WTC11 (cell line): ENCODE results near the gene ABHD15. TPM values are rescaled to one million over a fixed set of nuclear protein-coding genes. Genes with fewer than 3 reads are reported as not detected.

Experiments used
- ATF1 ChIP-seq: sonication (generic); formaldehyde crosslinking; IDR thresholded peaks from 2 replicates; pipeline ENCODE4 v1.8.1; 2023; ENCODE audit warnings: mild to moderate bottlenecking, moderate library complexity, missing genetic modification reagents
- ATF3 ChIP-seq: sonication (generic); formaldehyde crosslinking; conservative IDR thresholded peaks from 2 replicates; pipeline ENCODE4 v1.8.1; 2022; ENCODE audit warnings: mild to moderate bottlenecking, missing genetic modification reagents
- CREB1 ChIP-seq: sonication (generic); formaldehyde crosslinking; IDR thresholded peaks from 2 replicates; pipeline ENCODE4 v1.8.0; 2023; ENCODE audit warnings: mild to moderate bottlenecking, missing genetic modification reagents
- CREM ChIP-seq: sonication (generic); formaldehyde crosslinking; IDR thresholded peaks from 2 replicates; pipeline ENCODE4 v1.8.1; 2022; ENCODE audit warnings: mild to moderate bottlenecking, missing genetic modification reagents, moderate library complexity
- ELF4 ChIP-seq: sonication (generic); formaldehyde crosslinking; IDR thresholded peaks from 2 replicates; pipeline ENCODE4 v1.8.1; 2022; ENCODE audit warnings: low read depth, mild to moderate bottlenecking, moderate library complexity, missing genetic modification reagents
- ERG ChIP-seq: fragments of 250-450 bp; sonication (Bioruptor Pico); IDR thresholded peaks from 2 replicates; pipeline ENCODE4 v1.8.0; 2021; ENCODE audit warnings: mild to moderate bottlenecking
- FOXK1 ChIP-seq: sonication (generic); formaldehyde crosslinking; IDR thresholded peaks from 2 replicates; pipeline ENCODE4 v1.8.0; 2022; ENCODE audit warnings: mild to moderate bottlenecking, moderate library complexity, missing genetic modification reagents
- GABPB1 ChIP-seq: sonication (generic); formaldehyde crosslinking; IDR thresholded peaks from 2 replicates; pipeline ENCODE4 v1.8.1; 2023; ENCODE audit warnings: mild to moderate bottlenecking, missing genetic modification reagents
- GRHL2 ChIP-seq: fragments of 250-450 bp; sonication (Bioruptor Pico); IDR thresholded peaks from 2 replicates; pipeline ENCODE4 v1.8.0; 2022; ENCODE audit warnings: mild to moderate bottlenecking, moderate library complexity; ENCODE audit not compliant: insufficient replicate concordance, severe bottlenecking
- IRF2 ChIP-seq: sonication (generic); formaldehyde crosslinking; IDR thresholded peaks from 2 replicates; pipeline ENCODE4 v1.8.0; 2022; ENCODE audit warnings: low read depth, missing genetic modification reagents, borderline replicate concordance
- KAT7 ChIP-seq: sonication (generic); formaldehyde crosslinking; IDR thresholded peaks from 2 replicates; pipeline ENCODE4 v1.8.1; 2023; ENCODE audit warnings: missing genetic modification reagents, mild to moderate bottlenecking, borderline replicate concordance
- NFE2L1 ChIP-seq: sonication (generic); formaldehyde crosslinking; IDR thresholded peaks from 2 replicates; pipeline ENCODE4 v1.8.1; 2023; ENCODE audit warnings: missing genetic modification reagents
- NFYB ChIP-seq: sonication (generic); formaldehyde crosslinking; conservative IDR thresholded peaks from 2 replicates; pipeline ENCODE4 v1.8.0; 2022; ENCODE audit warnings: low read depth, missing genetic modification reagents
- NR1H2 ChIP-seq: sonication (generic); formaldehyde crosslinking; IDR thresholded peaks from 2 replicates; pipeline ENCODE4 v1.9.0; 2021; ENCODE audit warnings: mild to moderate bottlenecking, moderate library complexity, missing genetic modification reagents
- RELA ChIP-seq: sonication (generic); formaldehyde crosslinking; IDR thresholded peaks from 2 replicates; pipeline ENCODE4 v1.8.1; 2022; ENCODE audit warnings: missing genetic modification reagents, mild to moderate bottlenecking, borderline replicate concordance
- SMAD3 ChIP-seq: sonication (generic); formaldehyde crosslinking; IDR thresholded peaks from 2 replicates; pipeline ENCODE4 v1.8.0; 2022; ENCODE audit warnings: missing genetic modification reagents, mild to moderate bottlenecking, borderline replicate concordance
- USF1 ChIP-seq: sonication (generic); formaldehyde crosslinking; IDR thresholded peaks from 2 replicates; pipeline ENCODE4 v1.8.0; 2022; ENCODE audit warnings: mild to moderate bottlenecking, missing genetic modification reagents
- ZBTB21 ChIP-seq: sonication (generic); formaldehyde crosslinking; IDR thresholded peaks from 2 replicates; pipeline ENCODE4 v1.8.1; 2023; ENCODE audit warnings: mild to moderate bottlenecking, missing genetic modification reagents, borderline replicate concordance
- ZNF263 ChIP-seq: sonication (generic); formaldehyde crosslinking; IDR thresholded peaks from 2 replicates; pipeline ENCODE4 v1.8.1; 2022; ENCODE audit warnings: low read depth, mild to moderate bottlenecking, moderate library complexity, missing genetic modification reagents
- ZNF416 ChIP-seq: fragments of 250-450 bp; sonication (Bioruptor Pico); IDR thresholded peaks from 2 replicates; pipeline ENCODE4 v1.9.0; 2021; ENCODE audit warnings: mild to moderate bottlenecking, inconsistent platforms
- ZNF532 ChIP-seq: fragments of 250-450 bp; sonication (Bioruptor Pico); IDR thresholded peaks from 2 replicates; pipeline ENCODE4 v1.9.0; 2021; ENCODE audit warnings: mild to moderate bottlenecking, borderline replicate concordance
- total RNA-seq: library from RNA; stranded (reverse); gene quantifications from 3 replicates; pipeline ENCODE4 v1.2.3, GENCODE V29; 2021
- TF ChIP-seq, protein P1 (sequence below): sonication (generic); formaldehyde crosslinking; conservative IDR thresholded peaks from 2 replicates; pipeline ENCODE4 v1.8.1; 2023; ENCODE audit warnings: mild to moderate bottlenecking, low read depth, missing genetic modification reagents, moderate library complexity
- TF ChIP-seq, protein P2 (sequence below): sonication (generic); formaldehyde crosslinking; IDR thresholded peaks from 2 replicates; pipeline ENCODE4 v1.8.1; 2022; ENCODE audit warnings: mild to moderate bottlenecking, moderate library complexity, missing genetic modification reagents
- TF ChIP-seq, protein P3 (sequence below): fragments of 200-600 bp; IDR thresholded peaks from 2 replicates; pipeline ENCODE4 v1.8.0; 2022; ENCODE audit warnings: antibody characterized with exemption

ABHD15 gene
- total RNA-seq, 1 experiment from 2014 or later, result 2.8 TPM

GRCh38 chr17:29591737-29592608 is 25.1 kb upstream of the ABHD15 start (continued):
- TF ChIP-seq, protein P1, sequence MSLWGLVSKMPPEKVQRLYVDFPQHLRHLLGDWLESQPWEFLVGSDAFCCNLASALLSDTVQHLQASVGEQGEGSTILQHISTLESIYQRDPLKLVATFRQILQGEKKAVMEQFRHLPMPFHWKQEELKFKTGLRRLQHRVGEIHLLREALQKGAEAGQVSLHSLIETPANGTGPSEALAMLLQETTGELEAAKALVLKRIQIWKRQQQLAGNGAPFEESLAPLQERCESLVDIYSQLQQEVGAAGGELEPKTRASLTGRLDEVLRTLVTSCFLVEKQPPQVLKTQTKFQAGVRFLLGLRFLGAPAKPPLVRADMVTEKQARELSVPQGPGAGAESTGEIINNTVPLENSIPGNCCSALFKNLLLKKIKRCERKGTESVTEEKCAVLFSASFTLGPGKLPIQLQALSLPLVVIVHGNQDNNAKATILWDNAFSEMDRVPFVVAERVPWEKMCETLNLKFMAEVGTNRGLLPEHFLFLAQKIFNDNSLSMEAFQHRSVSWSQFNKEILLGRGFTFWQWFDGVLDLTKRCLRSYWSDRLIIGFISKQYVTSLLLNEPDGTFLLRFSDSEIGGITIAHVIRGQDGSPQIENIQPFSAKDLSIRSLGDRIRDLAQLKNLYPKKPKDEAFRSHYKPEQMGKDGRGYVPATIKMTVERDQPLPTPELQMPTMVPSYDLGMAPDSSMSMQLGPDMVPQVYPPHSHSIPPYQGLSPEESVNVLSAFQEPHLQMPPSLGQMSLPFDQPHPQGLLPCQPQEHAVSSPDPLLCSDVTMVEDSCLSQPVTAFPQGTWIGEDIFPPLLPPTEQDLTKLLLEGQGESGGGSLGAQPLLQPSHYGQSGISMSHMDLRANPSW (CRISPR knock-in tag), result no peak
- TF ChIP-seq ZBTB21, result 0 out of 2 replicates have a peak, but pooled peaks have one; percentile 15
- no peak for TF ChIP-seq GRHL2 (CRISPR knock-in tag)
- peak; percentile 40 for TF ChIP-seq FOXK1 (CRISPR knock-in tag)
- no peak for TF ChIP-seq CREB1 (CRISPR knock-in tag)
- no peak for TF ChIP-seq KAT7 (CRISPR knock-in tag)
- no peak for TF ChIP-seq GABPB1 (CRISPR knock-in tag)
- TF ChIP-seq CREM (CRISPR knock-in tag), result peak; percentile 76; the same call in 1 of the 2 replicates
- no peak for TF ChIP-seq ATF3
- TF ChIP-seq NFYB (CRISPR knock-in tag), result no peak
- no peak for TF ChIP-seq RELA (CRISPR knock-in tag)
- TF ChIP-seq ATF1 (CRISPR knock-in tag), result no peak
- TF ChIP-seq ELF4 (CRISPR knock-in tag), result no peak
- TF ChIP-seq, protein P2, sequence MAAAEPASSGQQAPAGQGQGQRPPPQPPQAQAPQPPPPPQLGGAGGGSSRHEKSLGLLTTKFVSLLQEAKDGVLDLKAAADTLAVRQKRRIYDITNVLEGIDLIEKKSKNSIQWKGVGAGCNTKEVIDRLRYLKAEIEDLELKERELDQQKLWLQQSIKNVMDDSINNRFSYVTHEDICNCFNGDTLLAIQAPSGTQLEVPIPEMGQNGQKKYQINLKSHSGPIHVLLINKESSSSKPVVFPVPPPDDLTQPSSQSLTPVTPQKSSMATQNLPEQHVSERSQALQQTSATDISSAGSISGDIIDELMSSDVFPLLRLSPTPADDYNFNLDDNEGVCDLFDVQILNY (CRISPR knock-in tag), result peak; percentile 83
- no peak for TF ChIP-seq IRF2 (CRISPR knock-in tag)
- TF ChIP-seq ZNF263, result peak; percentile 86; the same call in 1 of the 2 replicates
- TF ChIP-seq, protein P3, sequence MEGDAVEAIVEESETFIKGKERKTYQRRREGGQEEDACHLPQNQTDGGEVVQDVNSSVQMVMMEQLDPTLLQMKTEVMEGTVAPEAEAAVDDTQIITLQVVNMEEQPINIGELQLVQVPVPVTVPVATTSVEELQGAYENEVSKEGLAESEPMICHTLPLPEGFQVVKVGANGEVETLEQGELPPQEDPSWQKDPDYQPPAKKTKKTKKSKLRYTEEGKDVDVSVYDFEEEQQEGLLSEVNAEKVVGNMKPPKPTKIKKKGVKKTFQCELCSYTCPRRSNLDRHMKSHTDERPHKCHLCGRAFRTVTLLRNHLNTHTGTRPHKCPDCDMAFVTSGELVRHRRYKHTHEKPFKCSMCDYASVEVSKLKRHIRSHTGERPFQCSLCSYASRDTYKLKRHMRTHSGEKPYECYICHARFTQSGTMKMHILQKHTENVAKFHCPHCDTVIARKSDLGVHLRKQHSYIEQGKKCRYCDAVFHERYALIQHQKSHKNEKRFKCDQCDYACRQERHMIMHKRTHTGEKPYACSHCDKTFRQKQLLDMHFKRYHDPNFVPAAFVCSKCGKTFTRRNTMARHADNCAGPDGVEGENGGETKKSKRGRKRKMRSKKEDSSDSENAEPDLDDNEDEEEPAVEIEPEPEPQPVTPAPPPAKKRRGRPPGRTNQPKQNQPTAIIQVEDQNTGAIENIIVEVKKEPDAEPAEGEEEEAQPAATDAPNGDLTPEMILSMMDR, result peak; percentile 96
- TF ChIP-seq ZNF532 (CRISPR knock-in tag), result no peak
- TF ChIP-seq USF1, result 0 out of 2 replicates have a peak, but pooled peaks have one; percentile 11
- no peak for TF ChIP-seq NR1H2
- TF ChIP-seq ZNF416 (CRISPR knock-in tag), result no peak
- no peak for TF ChIP-seq NFE2L1 (CRISPR knock-in tag)
- TF ChIP-seq SMAD3, result no peak
- TF ChIP-seq ERG (CRISPR knock-in tag), result no peak
